Neural progenitor cell (in vitro differentiated cells): Measurements from ENCODE around the gene REPIN1. TPM values are rescaled to one million over a fixed set of nuclear protein-coding genes. Genes with fewer than 3 reads are reported as not detected.

Source experiments
- DNase-seq: peaks from one replicate; pipeline ENCODE4 v3.0.0-alpha.2; 2016; ENCODE audit warnings: low spot score
- H2AFZ ChIP-seq: fragments of 200-600 bp; sonication (generic); replicated peaks from 2 replicates; pipeline ENCODE4 v1.6.1; 2016; ENCODE audit warnings: antibody characterized with exemption
- H3F3A ChIP-seq: fragments of 200-600 bp; sonication (generic); 2 replicates; pipeline ENCODE4 v1.6.1; 2016; ENCODE audit warnings: antibody characterized with exemption, low read depth
- H3K27ac ChIP-seq: fragments of 200-600 bp; sonication (generic); 2 replicates; pipeline ENCODE4 v1.5.1; 2016; ENCODE audit warnings: mild to moderate bottlenecking
- H3K27me3 ChIP-seq: fragments of 200-600 bp; sonication (generic); 2 replicates; pipeline ENCODE4 v1.6.1; 2016; ENCODE audit warnings: mild to moderate bottlenecking, moderate library complexity
- H3K36me3 ChIP-seq: fragments of 200-600 bp; sonication (generic); 2 replicates; pipeline ENCODE4 v1.5.1; 2016
- H3K4me1 ChIP-seq: fragments of 200-600 bp; sonication (generic); 2 replicates; pipeline ENCODE4 v1.6.1; 2016; ENCODE audit warnings: mixed run types
- H3K4me2 ChIP-seq: fragments of 200-600 bp; sonication (generic); 2 replicates; pipeline ENCODE4 v1.6.1; 2016
- H3K4me3 ChIP-seq: fragments of 200-600 bp; sonication (generic); 2 replicates; pipeline ENCODE4 v1.5.1; 2016
- H3K79me2 ChIP-seq: fragments of 200-600 bp; sonication (generic); 2 replicates; pipeline ENCODE4 v1.6.1; 2016; ENCODE audit warnings: low read depth
- H3K9ac ChIP-seq: fragments of 200-600 bp; sonication (generic); 2 replicates; pipeline ENCODE4 v1.6.1; 2016
- H3K9me3 ChIP-seq: fragments of 200-600 bp; sonication (generic); 2 replicates; pipeline ENCODE4 v1.5.1; 2016; ENCODE audit warnings: low read depth
- H4K20me1 ChIP-seq: fragments of 200-600 bp; sonication (generic); 2 replicates; pipeline ENCODE4 v1.6.1; 2016; ENCODE audit warnings: low read depth
- H3K27ac Mint-ChIP-seq: 3 replicates; pipeline ENCODE4 v1.8.0; 2021; ENCODE audit warnings: mixed read lengths
- H3K27me3 Mint-ChIP-seq: 2 replicates; pipeline ENCODE4 v1.8.0; 2022; ENCODE audit warnings: low read depth, mild to moderate bottlenecking, inconsistent platforms, moderate library complexity, mixed read lengths; ENCODE audit not compliant: insufficient read depth
- H3K36me3 Mint-ChIP-seq: 3 replicates; pipeline ENCODE4 v1.8.0; 2021; ENCODE audit warnings: mixed read lengths
- H3K4me1 Mint-ChIP-seq: 3 replicates; pipeline ENCODE4 v1.8.0; 2021; ENCODE audit warnings: mixed read lengths
- H3K4me3 Mint-ChIP-seq: 3 replicates; pipeline ENCODE4 v1.8.0; 2021; ENCODE audit warnings: mild to moderate bottlenecking, moderate library complexity, mixed read lengths
- H3K9me3 Mint-ChIP-seq: 3 replicates; pipeline ENCODE4 v1.8.0; 2020; ENCODE audit warnings: mixed read lengths
- EZH2 ChIP-seq: fragments of 200-600 bp; sonication (generic); IDR thresholded peaks from 2 replicates; pipeline ENCODE4 v1.6.1; 2017; ENCODE audit warnings: antibody characterized with exemption, mild to moderate bottlenecking, moderate library complexity
- EZH2phosphoT487 ChIP-seq: fragments of 200-600 bp; sonication (generic); IDR thresholded peaks from 2 replicates; pipeline ENCODE4 v1.6.1; 2017; ENCODE audit warnings: antibody characterized with exemption
- total RNA-seq: library from RNA; depleted of rRNA; stranded (reverse); fragments of >200 nt; gene quantifications from 2 replicates; pipeline ENCODE4 v1.2.3, GENCODE V29; 2015; ENCODE audit warnings: low replicate concordance
- TF ChIP-seq, protein P1 (sequence below): fragments of 200-600 bp; sonication (generic); IDR thresholded peaks from 2 replicates; pipeline ENCODE4 v1.5.1; 2017; ENCODE audit warnings: antibody characterized with exemption, mild to moderate bottlenecking

REPIN1 gene
- total RNA-seq, 1 donor from 2014 or later, result 18.0 TPM

- Mint-ChIP-seq H3K4me3 (peak overlapping the region; percentile 62), H3K36me3 (peaks cover 11% of the 10 kb centered on the region), H3K9me3 (no peaks in the 10 kb centered on the region), H3K27me3 (peaks cover 6% of the 10 kb centered on the region), H3K4me1 (peaks cover 81% of the 10 kb centered on the region), H3K27ac (peak overlapping the region; percentile 95)
- Histone ChIP-seq H3K27me3 (no peaks in the 10 kb centered on the region), H3K9me3 (no peaks in the 10 kb centered on the region), H3K9ac (no peak overlapping the region), H3K4me3 (no peak overlapping the region), H4K20me1 (peaks cover 20% of the 10 kb centered on the region), H3K79me2 (no peaks in the 10 kb centered on the region), H3K36me3 (no peaks in the 10 kb centered on the region), H2AFZ (no peak overlapping the region), H3K27ac (peak overlapping the region; percentile 68), H3K4me2 (peak overlapping the region; percentile 51), H3K4me1 (peaks cover 71% of the 10 kb centered on the region), H3F3A (peaks cover 58% of the 10 kb centered on the region)
- no peak for DNase-seq
- TF ChIP-seq EZH2, result no peak
- no peak for TF ChIP-seq EZH2phosphoT487
- TF ChIP-seq, protein P1, sequence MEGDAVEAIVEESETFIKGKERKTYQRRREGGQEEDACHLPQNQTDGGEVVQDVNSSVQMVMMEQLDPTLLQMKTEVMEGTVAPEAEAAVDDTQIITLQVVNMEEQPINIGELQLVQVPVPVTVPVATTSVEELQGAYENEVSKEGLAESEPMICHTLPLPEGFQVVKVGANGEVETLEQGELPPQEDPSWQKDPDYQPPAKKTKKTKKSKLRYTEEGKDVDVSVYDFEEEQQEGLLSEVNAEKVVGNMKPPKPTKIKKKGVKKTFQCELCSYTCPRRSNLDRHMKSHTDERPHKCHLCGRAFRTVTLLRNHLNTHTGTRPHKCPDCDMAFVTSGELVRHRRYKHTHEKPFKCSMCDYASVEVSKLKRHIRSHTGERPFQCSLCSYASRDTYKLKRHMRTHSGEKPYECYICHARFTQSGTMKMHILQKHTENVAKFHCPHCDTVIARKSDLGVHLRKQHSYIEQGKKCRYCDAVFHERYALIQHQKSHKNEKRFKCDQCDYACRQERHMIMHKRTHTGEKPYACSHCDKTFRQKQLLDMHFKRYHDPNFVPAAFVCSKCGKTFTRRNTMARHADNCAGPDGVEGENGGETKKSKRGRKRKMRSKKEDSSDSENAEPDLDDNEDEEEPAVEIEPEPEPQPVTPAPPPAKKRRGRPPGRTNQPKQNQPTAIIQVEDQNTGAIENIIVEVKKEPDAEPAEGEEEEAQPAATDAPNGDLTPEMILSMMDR, result no peak
Observed at GRCh38 chr7:150402671-150403321, 34.2 kb downstream of the REPIN1 start.

GRCh38 chr7:150403376-150404171, 35.0 kb downstream of the REPIN1 start:
- H3K4me2 ChIP-seq, result peak overlapping the region; percentile 86

DNA sequence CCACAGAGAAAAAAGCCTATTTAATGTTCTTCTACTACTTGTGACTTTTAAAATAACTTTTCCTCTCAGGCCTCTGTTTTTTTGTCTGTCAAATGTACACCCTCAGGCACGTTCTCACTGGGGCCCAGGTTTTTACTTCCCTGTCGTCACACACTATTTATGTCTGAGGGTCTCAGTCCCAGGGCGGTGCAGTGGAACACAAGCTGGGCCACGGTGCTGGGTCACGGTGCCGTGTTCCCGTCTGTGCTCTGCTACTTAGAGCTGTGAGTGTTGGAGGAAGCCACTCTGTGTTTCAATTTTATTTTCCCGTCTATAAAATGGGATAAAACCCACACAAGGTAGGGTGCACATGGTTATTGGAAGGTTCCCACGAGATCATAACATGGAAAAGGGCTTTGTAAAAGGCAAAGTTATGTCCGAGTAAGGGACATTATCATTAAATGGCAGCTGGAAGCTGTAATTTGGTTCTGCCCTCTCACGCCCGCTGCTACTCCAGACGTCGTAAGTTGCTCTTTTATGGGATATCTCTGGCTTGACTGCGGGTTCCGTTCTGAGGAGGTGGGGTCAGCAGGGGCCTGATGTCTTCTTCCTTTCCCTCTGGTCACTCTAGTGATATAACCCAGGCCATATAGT, 35.7 kb downstream of the REPIN1 start:
- H3K4me1 ChIP-seq, result peaks cover 66% of the 10 kb centered on the region
- TF ChIP-seq EZH2phosphoT487 (peak; percentile 4), EZH2 (no peak)
- H3K4me3 ChIP-seq, result peak overlapping the region; percentile 74
- no peaks in the 10 kb centered on the region for H3K27me3 ChIP-seq
- H2AFZ ChIP-seq, result peak overlapping the region; percentile 89
- no peak overlapping the region for H3K9ac ChIP-seq
- H3K4me3 Mint-ChIP-seq, result peak overlapping the region; percentile 81
- H3K27me3 Mint-ChIP-seq, result peaks cover 8% of the 10 kb centered on the region
- H3K27ac ChIP-seq, result no peak overlapping the region
- peak overlapping the region; percentile 95 for H3K27ac Mint-ChIP-seq
- H3K79me2 ChIP-seq, result no peaks in the 10 kb centered on the region
- no peaks in the 10 kb centered on the region for H3K9me3 ChIP-seq
- peak overlapping the region; percentile 86 for H3K4me2 ChIP-seq
- peaks cover 8% of the 10 kb centered on the region for H3K36me3 Mint-ChIP-seq
- DNase-seq, result no peak
- H4K20me1 ChIP-seq, result peaks cover 15% of the 10 kb centered on the region
- peaks cover 58% of the 10 kb centered on the region for H3F3A ChIP-seq
- H3K36me3 ChIP-seq, result no peaks in the 10 kb centered on the region
- peaks cover 75% of the 10 kb centered on the region for H3K4me1 Mint-ChIP-seq
- H3K9me3 Mint-ChIP-seq, result no peaks in the 10 kb centered on the region

More at GRCh38 chr7:150403376-150404171, 35.0 kb downstream of the REPIN1 start:
- Histone ChIP-seq H3K9me3 (no peaks in the 10 kb centered on the region), H3F3A (peaks cover 58% of the 10 kb centered on the region), H3K36me3 (no peaks in the 10 kb centered on the region), H2AFZ (no peak overlapping the region), H3K27me3 (no peaks in the 10 kb centered on the region), H3K9ac (no peak overlapping the region), H3K4me1 (peaks cover 71% of the 10 kb centered on the region), H3K79me2 (no peaks in the 10 kb centered on the region), H3K27ac (no peak overlapping the region), H3K4me3 (no peak overlapping the region), H4K20me1 (peaks cover 20% of the 10 kb centered on the region)
- Mint-ChIP-seq H3K27ac (peak overlapping the region; percentile 95), H3K4me3 (peak overlapping the region; percentile 81), H3K9me3 (no peaks in the 10 kb centered on the region), H3K4me1 (peaks cover 79% of the 10 kb centered on the region), H3K27me3 (peaks cover 7% of the 10 kb centered on the region), H3K36me3 (peaks cover 11% of the 10 kb centered on the region)
- no peak for DNase-seq
- no peak for TF ChIP-seq EZH2
- TF ChIP-seq, protein P1, result no peak
- TF ChIP-seq EZH2phosphoT487, result no peak
